Measurements from ENCODE around the gene DDX42. TPM values are rescaled to one million over a fixed set of nuclear protein-coding genes. Genes with fewer than 3 reads are reported as not detected.

The DDX42 gene
- total and polyA plus RNA-seq, 9 of the 15 experiments (the other 6 are each of a cell fraction or from before 2014, with no cell fraction given): 16.5 to 149 (median 87.6) TPM

DNA sequence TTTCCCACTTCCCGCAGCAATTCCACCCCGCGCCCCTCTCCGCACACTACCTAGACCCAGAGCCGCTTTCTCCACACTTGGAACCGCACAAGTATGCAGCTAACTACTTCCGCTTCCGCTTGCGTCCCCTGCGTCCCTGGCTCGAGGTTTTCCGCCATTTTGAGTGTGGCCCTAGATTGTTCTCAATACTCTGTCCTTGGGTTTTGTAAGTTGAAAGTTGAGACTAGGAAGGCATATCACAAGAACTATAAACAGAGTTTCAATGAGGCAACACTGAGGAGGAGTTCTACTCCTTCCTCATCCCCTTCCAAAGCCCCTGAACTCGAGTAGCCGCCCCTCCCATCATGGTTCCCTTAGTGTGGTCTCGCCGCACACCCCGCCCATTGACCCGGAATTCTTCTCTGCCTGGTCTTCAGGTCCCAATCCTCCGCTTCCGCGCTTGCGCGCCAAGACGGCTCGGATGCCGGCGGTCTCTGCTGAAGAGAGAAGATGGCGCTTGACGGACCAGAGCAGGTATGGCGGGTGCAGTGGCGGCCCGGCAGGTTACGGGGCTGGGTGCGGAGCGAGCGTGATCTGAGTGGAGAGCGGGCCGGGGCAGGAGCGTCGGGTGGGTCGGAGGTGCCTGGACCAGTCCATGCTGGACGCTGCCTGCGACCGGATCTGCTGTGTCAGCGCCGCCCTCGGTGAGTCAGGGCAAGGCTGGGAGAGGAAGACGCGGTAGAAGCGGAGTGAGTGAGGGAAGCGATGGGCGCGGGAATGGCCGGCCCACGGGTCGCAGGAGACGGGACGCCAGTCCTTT lies 53.2 kb downstream of the DDX42 start, which contains the start of the genes FTSJ3 and PSMC5 (continued):
- TF ChIP-seq, protein P1, sequence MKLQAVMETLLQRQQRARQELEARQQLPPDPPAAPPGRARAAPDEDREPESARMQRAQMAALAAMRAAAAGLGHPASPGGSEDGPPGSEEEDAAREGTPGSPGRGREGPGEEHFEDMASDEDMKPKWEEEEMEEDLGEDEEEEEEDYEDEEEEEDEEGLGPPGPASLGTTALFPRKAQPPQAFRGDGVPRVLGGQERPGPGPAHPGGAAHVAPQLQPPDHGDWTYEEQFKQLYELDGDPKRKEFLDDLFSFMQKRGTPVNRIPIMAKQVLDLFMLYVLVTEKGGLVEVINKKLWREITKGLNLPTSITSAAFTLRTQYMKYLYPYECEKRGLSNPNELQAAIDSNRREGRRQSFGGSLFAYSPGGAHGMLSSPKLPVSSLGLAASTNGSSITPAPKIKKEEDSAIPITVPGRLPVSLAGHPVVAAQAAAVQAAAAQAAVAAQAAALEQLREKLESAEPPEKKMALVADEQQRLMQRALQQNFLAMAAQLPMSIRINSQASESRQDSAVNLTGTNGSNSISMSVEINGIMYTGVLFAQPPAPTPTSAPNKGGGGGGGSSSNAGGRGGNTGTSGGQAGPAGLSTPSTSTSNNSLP (IDR thresholded peaks at IDR 0.05; ENCODE audit: borderline replicate concordance, low read depth, low read length): no peak
- TF ChIP-seq ZZZ3 (IDR thresholded peaks at IDR 0.05) (0 out of 2 replicates have a peak, but pooled peaks have one; percentile 47), CCNT2 (IDR thresholded peaks at IDR 0.05; ENCODE audit: borderline replicate concordance, extremely low read depth, insufficient read length, low read depth, low read length) (peak; percentile 46), SAFB (IDR thresholded peaks at IDR 0.05; ENCODE audit: borderline replicate concordance, low read depth, low read length) (no peak), NFATC3 (IDR thresholded peaks at IDR 0.05) (no peak), POLR2AphosphoS2 (IDR thresholded peaks at IDR 0.05; ENCODE audit: low read length) (no peak; the same call in 1 of the 2 replicates), ZNF24 (IDR thresholded peaks at IDR 0.05) (no peak), ZNF23 (CRISPR knock-in tag; IDR thresholded peaks at IDR 0.05) (no peak), ZNF41 (CRISPR knock-in tag; conservative IDR thresholded peaks at IDR 0.05) (no peak), SMARCA5 (IDR thresholded peaks at IDR 0.05) (no peak), ZC3H4 (CRISPR knock-in tag; IDR thresholded peaks at IDR 0.05; ENCODE audit: borderline replicate concordance) (no peak), KAT7 (CRISPR knock-in tag; IDR thresholded peaks at IDR 0.05; ENCODE audit: borderline replicate concordance) (peak; percentile 98), RBM25 (IDR thresholded peaks at IDR 0.05; ENCODE audit: low read depth, low read length, severe bottlenecking) (no peak), SETDB1 (IDR thresholded peaks at IDR 0.05; ENCODE audit: low read length) (no peak), KDM2B (CRISPR knock-in tag; IDR thresholded peaks at IDR 0.05) (peak; percentile 76; the same call in 1 of the 2 replicates), ZNF184 (CRISPR knock-in tag; IDR thresholded peaks at IDR 0.05) (no peak), SMAD4 (CRISPR knock-in tag; conservative IDR thresholded peaks at IDR 0.05) (peak; percentile 70), PTRF (tag; IDR thresholded peaks at IDR 0.05) (no peak), NELFE (IDR thresholded peaks at IDR 0.05; ENCODE audit: insufficient read depth, insufficient read length) (no peak), PTBP1 (IDR thresholded peaks at IDR 0.05; ENCODE audit: low read depth, low read length) (no peak), CBX3 (IDR thresholded peaks at IDR 0.05; ENCODE audit: borderline replicate concordance in 1 of 2, low read length in 2 of 2) (no peak), LEF1 (IDR thresholded peaks at IDR 0.05) (no peak), XRCC3 (IDR thresholded peaks at IDR 0.05) (no peak), BMI1 (IDR thresholded peaks at IDR 0.05; ENCODE audit: low read length) (no peak), ARHGAP35 (IDR thresholded peaks at IDR 0.05; ENCODE audit: partially characterized antibody) (no peak), ZNF124 (CRISPR knock-in tag; IDR thresholded peaks at IDR 0.05) (no peak), TAF7 (tag; IDR thresholded peaks at IDR 0.05) (peak; percentile 79)
- TF ChIP-seq, protein P2, sequence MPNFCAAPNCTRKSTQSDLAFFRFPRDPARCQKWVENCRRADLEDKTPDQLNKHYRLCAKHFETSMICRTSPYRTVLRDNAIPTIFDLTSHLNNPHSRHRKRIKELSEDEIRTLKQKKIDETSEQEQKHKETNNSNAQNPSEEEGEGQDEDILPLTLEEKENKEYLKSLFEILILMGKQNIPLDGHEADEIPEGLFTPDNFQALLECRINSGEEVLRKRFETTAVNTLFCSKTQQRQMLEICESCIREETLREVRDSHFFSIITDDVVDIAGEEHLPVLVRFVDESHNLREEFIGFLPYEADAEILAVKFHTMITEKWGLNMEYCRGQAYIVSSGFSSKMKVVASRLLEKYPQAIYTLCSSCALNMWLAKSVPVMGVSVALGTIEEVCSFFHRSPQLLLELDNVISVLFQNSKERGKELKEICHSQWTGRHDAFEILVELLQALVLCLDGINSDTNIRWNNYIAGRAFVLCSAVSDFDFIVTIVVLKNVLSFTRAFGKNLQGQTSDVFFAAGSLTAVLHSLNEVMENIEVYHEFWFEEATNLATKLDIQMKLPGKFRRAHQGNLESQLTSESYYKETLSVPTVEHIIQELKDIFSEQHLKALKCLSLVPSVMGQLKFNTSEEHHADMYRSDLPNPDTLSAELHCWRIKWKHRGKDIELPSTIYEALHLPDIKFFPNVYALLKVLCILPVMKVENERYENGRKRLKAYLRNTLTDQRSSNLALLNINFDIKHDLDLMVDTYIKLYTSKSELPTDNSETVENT (CRISPR knock-in tag; IDR thresholded peaks at IDR 0.05): 0 out of 2 replicates have a peak, but pooled peaks have one; percentile 19
